Left colon (tissue), 2 donors: ENCODE results near the gene CASQ1. TPM values are rescaled to one million over a fixed set of nuclear protein-coding genes. Genes with fewer than 3 reads are reported as not detected.

Source experiments
- ATAC-seq: fragments of 200-7000 bp; cut with Tn5 transposase; one replicate; pipeline ENCODE4 v1.9.1; 2020; ENCODE audit warnings: mild to moderate bottlenecking, moderate library complexity
- DNase-seq, 2 donors: peaks; one replicate each; pipeline ENCODE4 v3.0.0-alpha.2; 2020
- intact Hi-C, 2 donors: fragments of 100-400 bp; cut with DNase I in 1 of 2; cut with micrococcal nuclease in 1 of 2; formaldehyde crosslinking; loops; one replicate each; pipeline versions ENCODE4 v1.11.2 to v1.14.0; 2022; cut with DNase I, micrococcal nuclease
- total RNA-seq, 2 donors: library from RNA; stranded (reverse); fragmentation: NEBNext Ultra II Directional; extraction: Animal tissue kit (Norgen Biotek cat#: 25700); gene quantifications; one replicate each; pipeline ENCODE4 v1.2.1, GENCODE V29; 2021
- donor health status: DM: no; HTN: no; CAD: no.
- donor health status: DM: yes; HTN: yes; CAD: no.

Gene CASQ1
- total RNA-seq, 2 donors from 2014 or later, result 0.64 TPM; not detected in 1

GRCh38 chr1:160193832-160194736 lies 3.7 kb downstream of the CASQ1 start:
- intact Hi-C loops, result loop anchor here in 1 of 2 donors (2.0 to 5.0 kb wide), 2 partner anchors 25 to 98 kb away; no protein-coding TSS in a partner anchor
- ATAC-seq (no peak), DNase-seq (no peak)

DNA sequence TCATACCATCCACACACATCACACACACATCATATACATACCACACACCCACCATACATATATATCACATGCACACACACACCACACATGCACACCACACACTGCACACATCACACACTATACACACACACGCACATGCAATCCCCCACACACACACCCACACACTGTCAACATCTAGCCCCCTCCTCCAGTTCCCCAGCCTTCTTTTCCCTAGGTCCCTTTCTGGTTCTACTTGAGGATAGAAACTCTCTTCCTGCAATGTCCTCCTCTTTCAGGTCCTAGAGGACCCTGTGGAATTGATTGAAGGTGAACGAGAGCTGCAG lies 4.3 kb downstream of the CASQ1 start:
- DNase-seq (no peak), ATAC-seq (no peak)
- intact Hi-C loops, result loop anchor here in 1 of 2 donors (5.0 kb wide), 1 partner anchor 98 kb away; no protein-coding TSS in a partner anchor

DNA sequence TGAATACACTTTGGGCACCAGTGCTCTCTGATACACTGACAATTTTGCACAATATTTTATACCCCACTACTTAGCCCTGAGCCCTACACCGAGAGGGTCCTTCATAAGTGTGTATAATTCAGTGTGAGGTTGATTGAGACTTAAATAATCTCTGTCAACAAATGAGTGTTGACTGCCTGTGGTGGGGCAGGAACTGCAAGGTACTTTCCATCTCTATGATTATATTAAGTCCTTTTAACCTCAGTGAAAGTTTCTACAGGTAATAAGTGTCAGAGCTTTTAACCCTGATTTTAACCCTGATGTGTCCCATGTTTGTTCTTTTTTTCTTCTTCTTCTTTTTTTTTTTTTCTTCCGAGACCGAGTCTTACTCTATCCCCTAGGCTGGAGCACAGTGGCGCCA lies 5.8 kb downstream of the CASQ1 start:
- ATAC-seq (no peak), DNase-seq (no peak)
- intact Hi-C loops, result no loop called here

DNA sequence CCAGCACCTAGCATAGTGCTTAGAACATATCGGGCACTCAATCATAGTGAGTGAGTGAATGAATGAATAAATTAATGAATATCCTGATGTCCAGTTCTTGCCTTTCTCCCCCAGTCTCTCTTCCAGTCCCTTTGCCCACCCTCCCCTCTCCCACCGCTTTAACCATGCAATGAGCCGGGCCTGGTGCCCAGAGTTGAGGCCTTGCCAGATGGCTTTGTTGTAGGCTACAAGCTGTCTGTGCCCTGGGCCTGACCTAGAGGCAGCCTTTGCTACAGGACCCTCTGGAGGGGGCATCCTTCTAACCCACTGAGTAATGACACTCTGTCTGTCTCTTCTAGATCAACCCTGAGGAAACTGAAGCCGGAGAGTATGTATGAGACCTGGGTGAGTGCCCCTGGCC lies 6.9 kb downstream of the CASQ1 start:
- DNase-seq (no peak), ATAC-seq (no peak)
- intact Hi-C loops, result no loop called here

- no peak for ATAC-seq
- intact Hi-C loops, result no loop called here
- no peak for DNase-seq
These were observed 10.4 kb downstream of the CASQ1 start for GRCh38 chr1:160200786-160201185.

DNA sequence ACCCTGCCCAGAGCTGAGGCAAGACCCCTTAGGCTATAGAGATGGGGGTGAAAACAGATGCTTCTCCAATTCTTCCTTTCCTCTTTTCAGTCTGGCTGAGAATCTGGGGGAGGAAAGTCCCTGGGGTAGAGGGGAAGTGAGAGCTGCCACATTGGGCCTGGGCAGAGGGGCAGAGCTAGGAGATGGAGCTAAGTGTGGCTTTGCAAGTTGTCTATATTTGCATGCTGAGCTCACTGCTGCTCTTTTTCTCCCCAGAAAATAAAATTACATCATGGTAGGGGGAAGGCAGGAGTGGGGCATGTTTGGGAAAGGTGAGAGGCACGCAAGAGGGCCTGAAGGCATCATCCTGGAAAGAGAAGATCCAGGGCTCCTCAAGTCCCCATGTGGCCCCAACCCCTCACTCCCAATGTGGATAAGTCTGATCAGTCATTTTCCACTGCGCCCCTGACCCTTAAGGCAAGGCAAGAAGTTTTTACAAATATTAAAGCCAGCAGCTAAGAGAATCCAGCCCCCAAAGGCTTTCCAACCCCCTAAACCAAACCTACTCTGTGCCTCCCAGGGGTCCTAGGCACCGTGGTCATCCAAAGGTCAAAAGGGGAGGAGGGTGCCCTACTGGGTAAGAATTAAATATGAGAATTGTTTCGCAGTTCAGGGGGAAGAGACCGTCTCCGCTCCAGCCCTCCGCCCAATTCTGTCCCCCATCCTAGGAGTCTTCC lies 14.3 kb downstream of the CASQ1 start:
- intact Hi-C loops, result no loop called here
- no peak for ATAC-seq
- DNase-seq, result no peak

DNA sequence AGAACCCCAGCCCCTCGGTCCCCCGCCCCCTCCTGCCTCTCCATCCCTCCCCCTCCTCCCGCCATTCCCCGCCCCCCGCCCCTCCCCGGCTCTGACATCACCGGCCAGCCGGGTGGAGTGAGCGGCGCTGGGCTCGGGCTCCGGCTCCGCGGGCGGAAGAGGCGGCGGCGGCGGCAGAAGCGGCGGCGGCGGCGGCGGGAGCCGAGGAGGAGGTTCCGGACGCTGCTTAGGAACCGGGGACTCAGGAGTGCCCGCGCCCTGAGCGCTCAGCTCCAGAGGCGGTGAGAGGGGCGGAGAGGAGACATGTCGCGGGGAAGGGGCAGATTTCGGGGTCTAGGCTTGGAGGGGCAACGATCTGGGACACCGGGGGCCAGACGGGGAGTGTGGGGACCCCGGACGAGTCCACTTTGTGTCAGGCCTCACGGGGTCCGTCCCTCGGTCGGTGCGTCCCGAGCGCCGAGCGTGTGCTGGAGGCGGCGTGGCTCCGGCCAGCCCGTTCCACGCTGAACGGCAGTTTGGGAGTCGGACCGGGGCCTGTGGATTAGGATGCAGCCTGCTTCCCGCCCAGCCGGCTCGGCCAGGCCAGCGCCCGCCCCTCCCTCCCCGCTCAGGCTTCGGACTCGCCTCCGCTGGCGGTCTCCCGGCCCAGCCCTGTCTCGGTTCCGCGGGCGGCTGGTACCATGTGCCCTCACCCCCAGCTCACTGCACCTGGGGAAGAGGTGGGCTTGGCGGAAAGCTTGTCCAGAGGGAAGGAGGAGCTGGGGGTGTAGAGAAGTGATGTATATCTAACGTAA lies 15.1 kb downstream of the CASQ1 start, which contains the start of gene PEA15:
Gene PEA15, plus strand, starts transcription at position 143 of the 794 bp plus-strand sequence. CDS start 6,161 bp downstream, outside the sequence.
- ATAC-seq, result peak; percentile 93
- peak; percentile 74 to 85 for DNase-seq
- intact Hi-C loops, result no loop called here

DNA sequence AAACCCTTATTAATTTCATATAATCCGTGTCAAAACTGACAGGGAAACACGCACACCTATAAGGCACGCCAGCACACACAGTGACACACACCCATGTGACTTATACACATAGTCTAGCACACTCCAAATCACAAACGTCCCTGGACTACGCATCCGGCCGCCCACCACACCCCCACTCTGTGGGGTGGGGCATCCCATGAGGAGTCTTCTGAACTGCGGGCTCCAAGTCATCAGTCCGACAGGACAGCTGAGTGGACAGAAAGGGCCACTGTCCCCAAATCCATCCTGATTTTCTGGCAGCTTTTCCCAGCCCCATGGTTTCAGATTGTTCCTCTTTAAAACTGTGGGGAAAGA lies 15.6 kb downstream of the CASQ1 start:
- DNase-seq (peak; percentile 47), ATAC-seq (peak; percentile 55)
- intact Hi-C loops, result no loop called here

DNA sequence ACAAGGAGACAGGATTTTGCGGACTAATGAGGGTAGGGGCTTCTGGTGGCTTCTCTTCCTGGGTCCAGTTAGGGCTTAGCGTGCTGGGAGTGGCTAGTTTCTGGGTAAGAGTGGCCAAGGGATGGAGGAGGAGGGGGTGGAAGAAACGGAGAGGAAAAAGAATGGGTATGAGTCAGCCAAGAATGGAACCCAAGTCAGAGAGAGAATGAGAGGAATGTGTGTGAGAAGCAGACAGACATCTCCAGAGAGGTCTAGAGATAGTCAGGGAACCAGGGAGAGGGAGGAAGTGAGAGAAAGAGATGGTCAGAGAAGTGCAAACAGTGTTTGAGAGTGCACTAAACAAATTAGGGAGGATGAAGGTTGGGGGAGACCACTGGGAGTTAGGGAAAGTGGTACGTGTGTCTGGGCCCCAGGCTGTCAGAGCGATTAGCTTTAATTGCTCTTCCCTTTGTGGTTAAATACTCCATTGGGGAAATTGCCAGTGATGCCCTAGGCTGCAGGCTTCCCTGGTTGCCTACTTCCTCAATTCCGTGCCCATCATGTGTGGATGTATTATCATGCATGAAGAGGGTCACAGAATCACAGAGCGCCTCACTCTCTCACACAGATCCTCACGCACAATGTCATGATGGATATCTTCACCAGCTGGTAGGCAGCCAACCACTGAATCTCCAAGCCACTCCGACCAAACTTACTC lies 16.2 kb downstream of the CASQ1 start:
- ATAC-seq (no peak), DNase-seq (no peak)
- intact Hi-C loops, result no loop called here

DNA sequence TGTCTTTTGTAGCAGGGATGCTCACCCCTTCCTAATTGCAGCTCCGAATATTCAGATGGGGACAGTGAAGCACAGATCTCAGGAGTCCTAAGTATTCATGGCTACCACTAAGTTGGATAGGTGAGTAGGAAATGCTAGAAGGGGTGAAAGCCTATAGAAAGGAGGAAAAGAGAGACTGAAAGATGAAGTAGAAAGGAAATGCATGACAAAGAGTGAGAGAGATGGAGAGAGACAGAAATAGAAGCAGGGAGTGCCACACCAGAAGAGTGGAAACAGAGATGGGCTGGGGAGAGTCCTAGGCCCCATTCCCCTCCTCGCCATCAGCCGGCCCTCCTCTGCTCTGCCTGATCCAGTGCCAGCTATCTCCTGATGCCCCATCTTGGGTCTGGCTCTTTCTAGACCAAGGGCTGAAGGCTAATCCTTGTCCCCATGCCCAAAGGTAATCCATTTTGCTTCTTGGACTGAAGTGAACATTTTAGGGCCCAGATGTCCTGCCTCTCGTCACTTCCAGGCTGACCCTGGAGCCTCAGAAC lies 16.8 kb downstream of the CASQ1 start:
- no peak for ATAC-seq
- intact Hi-C loops, result no loop called here

DNA sequence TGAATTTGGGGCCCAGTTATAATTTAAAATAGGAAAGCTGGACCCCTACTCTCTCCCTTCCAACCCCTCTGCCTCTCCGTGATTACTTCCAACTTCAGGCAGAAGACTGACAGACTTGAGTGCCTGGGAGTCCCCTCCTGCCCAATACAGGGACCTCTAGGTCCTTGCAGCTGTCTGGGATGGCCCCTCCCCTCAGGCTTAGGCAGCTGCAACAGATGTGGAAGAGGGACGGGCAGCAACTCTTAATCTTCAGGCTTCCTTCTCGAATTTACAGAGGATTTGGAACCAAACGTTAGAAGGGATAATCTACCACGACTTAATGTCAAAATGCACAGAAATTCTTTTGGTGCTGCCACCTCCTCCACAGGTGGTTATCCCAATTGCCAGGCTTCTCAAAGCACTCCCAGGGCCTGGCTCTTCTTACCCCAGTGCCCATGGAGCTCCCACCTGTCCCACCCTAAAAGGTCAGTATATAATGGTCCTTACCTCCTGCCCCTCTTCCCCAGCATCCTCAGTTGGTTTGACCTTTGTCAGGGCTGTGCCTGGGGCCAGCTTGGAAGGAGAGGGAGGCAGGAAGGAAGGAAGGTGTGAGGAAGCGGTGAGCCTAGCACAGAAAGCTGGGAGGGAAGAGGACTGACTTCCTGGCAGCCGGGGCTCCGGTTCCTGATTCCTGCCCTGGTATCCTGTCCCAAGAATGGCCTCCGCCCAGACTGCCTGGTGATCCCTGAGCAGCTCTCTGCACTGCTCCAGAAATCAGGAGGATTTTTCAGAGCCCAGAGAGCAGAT lies 17.6 kb downstream of the CASQ1 start:
- intact Hi-C loops, result no loop called here

More for the DNA sequence above, 16.8 kb downstream of the CASQ1 start:
- DNase-seq, result no peak

GRCh38 chr1:160208557-160209320 lies 18.4 kb downstream of the CASQ1 start:
- intact Hi-C loops, result no loop called here
- DNase-seq (no peak), ATAC-seq (no peak)

More for the DNA sequence above, 17.6 kb downstream of the CASQ1 start:
- DNase-seq (no peak), ATAC-seq (no peak)

DNA sequence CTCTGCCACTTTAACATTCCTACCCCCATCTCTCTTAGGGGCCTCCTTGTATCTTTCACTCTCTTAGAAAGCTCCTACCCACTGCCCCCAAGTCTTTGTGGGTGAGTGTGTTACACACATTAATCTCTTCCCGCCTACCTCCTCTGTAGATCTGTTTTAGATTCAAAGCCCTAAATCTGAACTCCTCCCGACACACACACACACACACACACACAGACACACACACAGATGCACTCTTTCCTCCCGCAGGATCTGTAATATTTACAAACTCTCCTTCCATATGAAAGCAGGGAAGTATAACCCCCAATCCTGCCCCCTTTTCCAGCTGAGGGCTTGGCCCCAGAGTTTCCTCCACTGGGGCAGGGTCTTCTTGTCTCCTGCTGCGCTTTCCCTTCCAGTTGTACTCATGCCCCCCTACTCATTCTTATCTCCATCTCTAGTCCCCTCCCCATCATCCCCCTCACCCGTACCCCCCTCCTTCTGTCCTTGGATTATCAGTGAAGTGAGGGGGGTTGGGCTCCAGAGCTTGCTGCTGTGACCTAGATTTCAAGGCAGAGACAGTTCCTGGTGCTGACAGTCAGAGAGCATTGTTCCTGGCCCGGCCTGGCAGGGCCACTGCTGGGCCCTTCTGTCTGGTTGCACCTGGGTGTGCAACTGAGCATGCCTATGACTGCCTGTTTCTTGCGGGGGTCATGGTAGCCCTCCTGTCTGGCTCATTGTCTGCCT lies 19.1 kb downstream of the CASQ1 start:
- no peak for ATAC-seq
- intact Hi-C loops, result loop anchor here in 1 of 2 donors (10.0 kb wide), 1 partner anchor 105 kb away; no protein-coding TSS in a partner anchor
- DNase-seq, result no peak

DNA sequence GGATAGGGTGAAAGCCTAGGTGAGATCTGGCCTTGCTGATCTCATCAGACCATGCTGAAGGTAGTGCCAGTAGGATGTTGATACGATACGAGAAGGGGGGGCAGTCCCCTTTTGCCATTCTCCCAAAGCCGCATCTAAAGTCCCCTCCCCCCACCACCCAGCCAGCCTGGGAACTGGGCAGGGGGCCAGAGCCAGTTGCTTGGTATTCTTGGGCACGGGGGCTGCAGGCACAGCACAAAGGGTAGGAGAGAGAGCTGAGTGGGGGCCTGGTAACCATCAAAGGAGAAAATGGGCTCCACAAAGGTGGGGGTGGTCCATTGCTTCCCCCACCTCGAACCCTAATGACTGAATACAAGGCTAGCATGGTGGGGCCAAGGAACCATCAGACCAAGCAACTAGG lies 20.2 kb downstream of the CASQ1 start:
- intact Hi-C loops, result loop anchor here in 1 of 2 donors (10.0 kb wide), 1 partner anchor 106 kb away; no protein-coding TSS in a partner anchor
- no peak for DNase-seq
- ATAC-seq, result no peak

DNA sequence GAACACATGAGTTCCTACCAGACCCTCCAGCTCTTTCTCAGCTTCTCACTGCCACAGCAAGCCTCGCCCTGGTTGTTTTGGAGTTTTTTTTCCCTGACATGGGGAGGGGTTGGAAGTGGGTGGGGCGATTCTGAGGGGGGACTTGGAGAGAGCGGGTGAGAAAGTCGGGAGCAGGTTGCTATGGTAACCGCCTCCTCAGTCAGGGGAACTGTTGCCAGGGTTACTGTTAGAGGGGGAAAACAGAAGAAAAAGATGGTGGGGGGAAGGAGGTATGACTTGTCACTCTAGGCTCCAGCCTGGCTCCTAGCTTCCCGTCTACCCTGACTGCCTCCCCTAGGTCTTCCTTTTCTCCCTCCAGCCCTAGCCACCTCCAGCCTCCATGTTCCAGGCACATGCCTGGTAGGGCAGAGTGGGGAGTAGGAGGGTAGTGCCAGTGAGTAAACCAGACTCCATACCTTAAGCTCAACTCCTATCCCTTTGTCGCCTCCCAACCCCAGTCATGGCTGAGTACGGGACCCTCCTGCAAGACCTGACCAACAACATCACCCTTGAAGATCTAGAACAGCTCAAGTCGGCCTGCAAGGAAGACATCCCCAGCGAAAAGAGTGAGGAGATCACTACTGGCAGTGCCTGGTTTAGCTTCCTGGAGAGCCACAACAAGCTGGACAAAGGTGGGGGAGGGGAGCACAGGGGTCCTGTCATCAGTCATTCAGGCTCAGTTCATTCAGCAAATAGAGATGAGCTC lies 20.8 kb downstream of the CASQ1 start:
- DNase-seq (no peak), ATAC-seq (no peak)
- intact Hi-C loops, result loop anchor here in 1 of 2 donors (10.0 kb wide), 1 partner anchor 106 kb away; no protein-coding TSS in a partner anchor
